Lower leg skin (tissue), 3 donors: ENCODE results near the gene NFIX.

Source experiments
- POLR2A ChIP-seq, 2 donors: fragments of 450-650 bp; IDR thresholded peaks; one replicate each; pipeline ENCODE4 v1.6.1; 2016 to 2017; ENCODE audit warnings: antibody characterized with exemption in 2 of 2, mild to moderate bottlenecking in 1 of 2, moderate library complexity in 1 of 2
- TF ChIP-seq, protein P1 (sequence below), 3 donors: fragments of 450-650 bp; IDR thresholded peaks; one replicate each; pipeline ENCODE4 v1.5.1; 2016; ENCODE audit warnings: antibody characterized with exemption in 3 of 3, mild to moderate bottlenecking in 3 of 3, moderate library complexity in 2 of 3

DNA sequence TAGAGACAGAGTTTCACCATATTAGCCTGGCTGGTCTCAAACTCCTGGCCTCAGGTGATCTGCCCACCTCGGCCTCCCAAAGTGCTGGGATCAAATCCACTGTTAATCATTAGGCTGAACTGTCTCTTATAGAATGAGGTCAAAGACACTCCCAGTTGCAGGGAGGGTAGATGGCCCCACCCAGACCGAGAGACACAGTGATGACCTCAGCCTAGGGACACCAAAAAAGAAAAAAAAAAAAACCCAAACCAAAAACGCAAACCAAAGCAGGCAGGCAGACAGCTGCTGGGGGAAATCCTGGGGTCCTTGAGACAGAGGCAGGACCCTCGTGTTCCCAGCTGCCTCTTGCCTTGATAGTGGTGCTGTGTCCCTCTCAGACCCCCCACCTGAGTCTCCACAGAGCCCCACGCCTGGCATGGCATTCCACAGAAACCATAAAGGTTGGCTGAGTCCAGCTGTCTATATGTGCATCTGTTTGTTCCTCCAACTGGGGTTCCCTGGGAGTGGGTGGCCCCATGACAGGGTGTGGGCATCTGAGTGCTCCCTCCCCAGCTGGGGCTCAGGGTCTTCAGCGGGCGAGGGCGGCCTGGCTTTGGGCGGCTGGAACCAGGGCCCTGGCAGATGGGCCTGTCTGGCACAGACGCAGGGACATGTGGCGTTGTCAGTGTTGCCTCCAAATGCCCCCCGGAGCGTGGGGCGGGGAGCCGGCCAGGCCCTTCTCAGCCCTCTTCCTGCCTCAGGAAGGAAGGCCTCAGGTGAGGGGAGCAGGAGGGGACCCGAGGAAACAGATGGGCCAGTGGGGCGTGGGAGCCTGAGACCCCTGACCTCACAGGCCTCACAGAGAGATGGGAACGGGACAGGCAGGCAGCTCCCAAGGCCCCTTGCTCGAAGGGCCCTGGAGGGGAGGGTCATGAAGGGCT is 20.7 kb upstream of the NFIX start:
- TF ChIP-seq, protein P1, sequence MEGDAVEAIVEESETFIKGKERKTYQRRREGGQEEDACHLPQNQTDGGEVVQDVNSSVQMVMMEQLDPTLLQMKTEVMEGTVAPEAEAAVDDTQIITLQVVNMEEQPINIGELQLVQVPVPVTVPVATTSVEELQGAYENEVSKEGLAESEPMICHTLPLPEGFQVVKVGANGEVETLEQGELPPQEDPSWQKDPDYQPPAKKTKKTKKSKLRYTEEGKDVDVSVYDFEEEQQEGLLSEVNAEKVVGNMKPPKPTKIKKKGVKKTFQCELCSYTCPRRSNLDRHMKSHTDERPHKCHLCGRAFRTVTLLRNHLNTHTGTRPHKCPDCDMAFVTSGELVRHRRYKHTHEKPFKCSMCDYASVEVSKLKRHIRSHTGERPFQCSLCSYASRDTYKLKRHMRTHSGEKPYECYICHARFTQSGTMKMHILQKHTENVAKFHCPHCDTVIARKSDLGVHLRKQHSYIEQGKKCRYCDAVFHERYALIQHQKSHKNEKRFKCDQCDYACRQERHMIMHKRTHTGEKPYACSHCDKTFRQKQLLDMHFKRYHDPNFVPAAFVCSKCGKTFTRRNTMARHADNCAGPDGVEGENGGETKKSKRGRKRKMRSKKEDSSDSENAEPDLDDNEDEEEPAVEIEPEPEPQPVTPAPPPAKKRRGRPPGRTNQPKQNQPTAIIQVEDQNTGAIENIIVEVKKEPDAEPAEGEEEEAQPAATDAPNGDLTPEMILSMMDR (IDR thresholded peaks at IDR 0.05): no peak
- no peak for TF ChIP-seq POLR2A (IDR thresholded peaks at IDR 0.05)
